Spleen (tissue), 7 donors: ENCODE data around the gene POLR3B.

Experiments
- CTCF ChIP-seq, 11 experiments: fragments of 200-600 bp in 7 of 11; fragments of 450-650 bp in 4 of 11; sonication (generic) in 4 of 11; IDR thresholded peaks in 8 of 11; conservative IDR thresholded peaks in 3 of 11; 1 replicate in 7 of 11; 2 replicates in 4 of 11; pipeline versions ENCODE4 v1.4.0 to v1.8.0; 2016 to 2021; ENCODE audit warnings: antibody characterized with exemption in 11 of 11, inconsistent platforms in 4 of 11, mild to moderate bottlenecking in 1 of 11
- POLR2A ChIP-seq, 3 donors: fragments of 450-650 bp; IDR thresholded peaks; one replicate each; pipeline ENCODE4 v1.5.1; 2017; ENCODE audit warnings: antibody characterized with exemption in 3 of 3, mild to moderate bottlenecking in 1 of 3
- donor health status: DM: no; HTN: no; CAD: no; lungs with moderate emphysema.
- donor health status: DM: no; HTN: no; CAD: no.
- donor health status: DM: no; HTN: no; CAD: no.

GRCh38 chr12:106380954-106381353 lies 23.4 kb downstream of the POLR3B start:
- TF ChIP-seq CTCF (IDR thresholded peaks at IDR 0.05 in 8 of 11, conservative IDR thresholded peaks at IDR 0.05 in 3 of 11) (no peak), POLR2A (IDR thresholded peaks at IDR 0.05) (no peak)
